HG03159 (cell line): Measurements from ENCODE around the gene FILIP1.

Experiments used
- ATAC-seq: cut with Tn5 transposase; IDR thresholded peaks from one replicate; pipeline ENCODE4 v1.9.1; 2021; ENCODE audit warnings: mild to moderate bottlenecking, moderate library complexity; ENCODE audit not compliant: unreplicated experiment

FILIP1 gene

GRCh38 chr6:75278474-75279077, 215.0 kb downstream of the FILIP1 start:
- ATAC-seq, result no peak

- ATAC-seq, result no peak
Observed at GRCh38 chr6:75275067-75275466, 218.5 kb downstream of the FILIP1 start.

GRCh38 chr6:75273009-75273408, 220.6 kb downstream of the FILIP1 start:
- ATAC-seq, result peak; percentile 44

DNA sequence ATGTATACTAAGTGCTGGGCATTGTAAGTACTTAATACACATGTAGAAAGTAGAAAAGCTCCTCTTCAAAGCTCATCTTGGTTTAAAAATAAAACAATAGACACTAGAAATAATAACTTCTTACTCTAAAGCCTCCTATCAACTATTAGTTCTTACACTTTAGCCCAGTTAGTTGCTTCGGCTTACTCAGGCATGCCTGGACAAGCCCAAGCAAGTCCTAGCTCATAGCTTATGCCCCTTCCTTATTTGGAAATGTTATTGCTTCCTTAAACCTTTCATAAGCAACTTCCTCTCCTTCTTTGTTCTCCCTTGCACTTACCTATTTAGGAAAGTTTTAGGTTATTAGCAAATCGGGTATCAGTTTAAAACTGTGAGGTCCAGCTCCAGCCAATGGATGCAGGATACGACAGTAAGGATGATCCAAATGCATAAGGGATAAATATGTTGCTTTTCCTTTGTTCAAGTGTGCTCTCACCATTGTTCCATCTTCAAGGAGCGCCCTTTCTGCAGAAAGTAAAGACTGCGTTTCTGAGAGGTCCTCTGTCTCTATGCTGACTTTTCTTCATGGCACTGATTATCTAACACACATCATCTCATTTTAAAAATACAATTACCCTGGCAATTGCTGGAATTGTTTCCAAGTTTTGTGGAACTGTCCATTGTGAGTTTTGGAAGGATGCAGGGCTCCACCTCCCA, 221.3 kb downstream of the FILIP1 start:
- ATAC-seq, result no peak

DNA sequence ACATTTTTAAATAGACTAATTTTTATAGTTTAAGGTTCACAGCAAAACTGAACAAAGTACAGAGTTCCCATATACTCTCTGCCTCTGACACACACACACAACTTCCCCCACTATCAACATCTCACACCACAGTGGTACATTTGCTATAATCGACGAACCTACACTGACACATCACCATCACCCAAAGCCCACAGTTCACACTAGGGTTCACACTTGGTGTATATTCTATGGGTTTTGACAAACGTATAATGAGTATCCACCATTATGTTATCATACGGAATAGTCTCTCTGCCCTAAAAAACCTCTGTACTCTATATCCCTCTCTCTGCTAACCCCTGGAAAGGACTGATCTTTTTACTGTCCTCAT, 224.6 kb downstream of the FILIP1 start:
- ATAC-seq, result no peak

DNA sequence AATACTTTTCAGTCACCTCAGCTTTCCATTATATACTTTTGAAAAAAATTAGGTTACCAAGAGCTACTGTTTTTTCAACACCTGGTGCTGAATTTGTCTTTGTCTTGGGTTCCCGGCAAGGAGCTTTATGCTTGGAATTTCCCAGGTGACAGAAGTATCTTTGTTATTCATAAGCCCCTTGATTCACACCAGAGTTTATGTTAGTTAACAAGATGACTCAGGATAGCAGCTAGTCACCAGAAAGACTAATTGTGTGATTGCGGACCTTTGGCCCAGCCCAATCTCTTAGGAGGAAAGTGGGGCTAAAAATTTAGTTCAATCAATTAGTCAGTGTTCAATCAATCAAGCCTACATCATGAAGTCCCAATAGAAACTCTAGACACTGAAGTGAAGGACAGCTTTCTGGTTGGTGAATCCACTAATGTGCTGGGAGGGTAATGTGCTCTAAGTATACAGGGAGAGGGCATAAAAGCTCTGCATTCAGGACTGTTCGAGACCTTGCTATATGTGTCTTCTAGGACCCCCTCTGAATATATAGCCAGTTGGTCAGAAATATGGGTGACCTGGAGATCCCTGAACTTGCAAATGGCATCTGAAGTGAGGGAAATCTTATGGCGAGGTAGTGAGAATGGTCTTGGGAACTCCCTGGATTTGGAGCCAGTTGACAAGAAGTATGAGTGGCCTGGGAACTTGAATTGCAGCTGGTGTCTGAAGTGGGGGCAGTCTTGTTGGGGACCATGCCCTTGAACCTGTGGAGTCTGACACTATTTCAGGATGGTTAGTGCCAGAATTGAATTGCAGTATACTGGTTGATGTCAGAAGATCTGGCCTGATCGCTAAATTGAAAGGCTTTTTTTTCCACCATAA, 225.2 kb downstream of the FILIP1 start:
- no peak for ATAC-seq

DNA sequence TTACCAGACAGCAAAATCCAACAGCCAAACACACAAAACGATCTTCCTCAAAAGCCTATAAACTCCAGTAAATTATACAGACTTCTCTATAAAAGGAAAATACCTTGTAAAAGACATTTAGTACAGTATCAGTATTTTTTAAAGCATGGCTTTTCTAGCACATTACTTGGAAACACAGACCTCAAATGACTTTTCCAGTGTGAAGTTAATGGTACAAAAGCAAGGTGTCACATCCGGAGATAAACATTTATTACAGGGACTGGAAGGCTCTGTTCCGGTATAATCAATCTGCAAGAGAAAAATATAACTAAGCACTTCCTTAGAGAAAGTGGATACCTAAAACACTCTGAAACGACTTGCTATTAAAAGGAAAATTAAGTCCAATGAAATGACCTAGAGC, 226.1 kb downstream of the FILIP1 start:
- ATAC-seq, result no peak

GRCh38 chr6:75266716-75267291, 226.8 kb downstream of the FILIP1 start:
- peak; percentile 81 for ATAC-seq

GRCh38 chr6:75263401-75263750, 230.2 kb downstream of the FILIP1 start:
- ATAC-seq, result no peak

GRCh38 chr6:75262716-75263400, 230.7 kb downstream of the FILIP1 start:
- ATAC-seq, result no peak

DNA sequence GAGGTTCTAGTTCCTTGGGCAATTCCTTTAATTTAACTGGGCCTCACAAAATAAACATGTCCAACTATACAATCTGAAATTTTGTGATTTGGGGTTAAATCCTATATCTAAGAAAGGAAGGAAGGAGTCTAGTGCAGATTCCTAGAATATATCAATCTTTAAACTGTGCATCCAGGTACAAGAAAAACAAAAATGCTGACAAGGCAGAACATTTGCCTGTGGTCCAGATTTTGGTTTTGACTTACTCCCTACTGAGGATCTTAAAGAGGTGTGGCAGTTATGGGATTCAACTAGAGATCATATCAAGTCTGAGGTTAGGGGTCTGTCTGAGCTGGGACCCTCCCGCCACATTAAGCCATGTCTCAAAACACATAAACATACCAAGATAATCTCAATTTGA, 232.3 kb downstream of the FILIP1 start:
- no peak for ATAC-seq

DNA sequence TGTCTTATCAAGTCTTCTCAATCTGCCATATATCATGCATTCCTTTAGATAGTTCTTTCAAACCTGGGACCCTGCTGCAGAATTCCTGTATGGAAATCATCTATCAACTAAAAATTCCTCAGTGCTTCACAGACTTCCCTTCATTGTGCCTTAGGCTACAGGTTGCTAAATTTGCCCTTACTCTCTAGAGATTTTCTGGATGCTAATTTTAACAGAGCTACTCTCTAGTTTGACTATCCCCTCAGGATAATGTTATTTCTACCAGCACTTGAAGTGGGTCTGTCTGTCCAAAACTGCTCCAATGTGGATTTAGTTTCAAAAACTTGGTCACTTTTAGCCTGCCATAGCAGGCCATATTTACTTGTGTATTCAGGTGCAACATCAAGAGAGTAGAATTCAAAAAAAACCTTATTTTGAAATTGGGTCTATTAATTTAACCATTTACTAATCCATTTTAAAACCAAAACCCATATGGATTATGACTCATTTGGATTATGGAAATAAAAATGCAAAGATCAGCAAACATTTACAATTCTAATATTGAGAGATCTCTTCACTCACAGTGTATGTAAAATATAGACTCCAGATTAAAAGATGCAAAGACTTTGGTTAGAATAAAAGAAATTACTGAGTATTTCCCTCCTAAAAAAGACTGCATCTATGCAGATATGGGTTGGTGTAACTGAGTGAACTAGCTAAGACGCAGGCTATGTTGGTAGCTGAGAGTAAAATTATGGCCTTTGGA, 236.1 kb downstream of the FILIP1 start:
- ATAC-seq, result no peak

- ATAC-seq, result no peak
Observed at GRCh38 chr6:75250552-75250951, 243.0 kb downstream of the FILIP1 start.

DNA sequence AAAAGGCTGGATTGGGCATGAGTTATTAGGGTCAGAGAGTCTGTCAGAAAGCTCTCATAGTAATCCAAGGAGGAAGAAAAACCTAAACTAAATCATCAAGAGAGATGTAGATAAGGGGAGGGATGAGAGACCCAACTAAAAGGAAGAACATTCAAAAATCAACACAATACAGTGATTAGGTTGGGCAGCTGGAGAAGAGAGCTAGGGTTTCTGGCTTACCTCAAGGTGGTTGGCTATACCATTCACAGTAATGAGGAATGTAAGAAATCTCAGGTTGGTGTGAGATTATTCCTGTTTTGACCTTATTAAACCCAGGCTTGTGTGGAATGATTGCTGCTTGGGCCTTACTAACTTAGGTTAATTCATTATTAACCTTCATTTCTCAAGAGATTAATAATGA, 243.8 kb downstream of the FILIP1 start:
- ATAC-seq, result no peak

- ATAC-seq, result no peak
Observed at GRCh38 chr6:75246386-75246785, 247.2 kb downstream of the FILIP1 start.

DNA sequence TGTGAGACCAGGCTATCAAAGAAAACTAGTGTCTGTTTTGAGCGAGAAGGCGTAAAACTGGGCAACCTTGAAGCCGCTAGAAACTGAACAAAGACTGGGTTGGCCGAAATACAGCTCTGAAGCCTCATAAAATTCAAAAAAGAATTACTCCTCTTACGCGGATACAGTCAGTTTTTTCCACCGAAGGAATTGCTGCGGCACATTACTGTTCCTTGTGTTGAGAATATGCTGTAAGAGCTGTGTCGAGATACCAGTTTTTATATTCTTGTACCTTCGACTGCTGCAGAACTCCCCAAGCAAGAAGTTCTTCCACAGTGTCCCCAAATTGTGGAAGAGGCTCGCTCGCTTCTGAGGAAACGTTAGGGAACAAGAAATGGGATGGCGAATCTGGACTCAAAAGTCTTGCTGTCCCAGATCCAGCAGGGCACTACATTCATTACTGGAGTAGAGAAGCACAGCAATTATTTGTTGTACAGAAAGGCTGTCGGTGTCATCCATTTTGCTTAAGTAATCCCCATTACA, 249.5 kb downstream of the FILIP1 start:
- peak; percentile 11 for ATAC-seq

DNA sequence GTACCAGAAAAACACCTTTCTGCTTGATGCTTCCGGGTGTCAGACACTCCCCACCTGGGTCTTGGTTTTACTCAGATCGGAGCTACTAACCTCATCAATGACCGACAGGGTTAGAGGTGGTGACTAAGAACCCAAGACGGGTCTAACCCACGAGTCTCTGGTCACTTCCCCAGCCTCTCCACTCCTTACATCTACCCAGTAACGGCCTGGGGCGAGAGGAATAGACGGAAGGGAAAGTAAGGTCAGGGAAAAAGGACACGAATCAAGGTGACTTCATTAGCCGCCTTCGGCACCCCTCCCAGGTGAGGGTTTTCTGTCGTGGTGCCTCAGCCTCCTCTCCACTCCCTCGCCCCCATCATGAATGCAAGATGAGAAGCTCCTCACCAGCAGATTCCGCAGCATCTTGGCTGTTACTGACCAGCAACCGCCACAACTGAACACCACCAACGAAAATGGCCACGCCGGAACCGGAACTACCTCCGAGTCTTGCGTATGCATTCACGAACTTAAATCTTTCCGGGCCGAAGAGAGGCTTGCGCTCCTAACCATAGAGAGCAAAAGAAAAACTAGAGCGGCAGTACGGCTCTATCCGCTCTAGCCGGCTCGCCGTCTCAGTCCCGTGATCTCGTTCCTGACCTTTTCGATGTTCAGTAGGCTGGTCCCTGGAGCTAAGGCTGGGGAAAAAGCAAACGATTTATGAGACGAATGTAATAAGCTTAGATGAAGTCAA, 250.1 kb downstream of the FILIP1 start, which contains the start of gene COX7A2:
COX7A2 (minus strand) TSS at position 469 of the 730 bp plus-strand sequence; CDS start at position 402, 67 bp downstream.
- ATAC-seq, result peak; percentile 95
